HEK293 (cell line): ENCODE results near the gene CDH12.

Experiments used
- CTCF ChIA-PET: fragments of 350-600 bp; formaldehyde crosslinking; extraction: SDS; loops from one replicate; lab custom pipeline; 2021; ENCODE audit warnings: antibody characterized with exemption; lab: Yijun Ruan, JAX
- POLR2A ChIA-PET: fragments of 300-600 bp; formaldehyde crosslinking; extraction: SDS; loops from one replicate; lab custom pipeline; 2020; ENCODE audit warnings: antibody characterized with exemption, inconsistent platforms; lab: Yijun Ruan, JAX
- H3K27ac ChIP-seq: fragments of 200-500 bp; sonication (Bioruptor generic); 2 replicates; pipeline ENCODE4 v1.5.1; 2014; ENCODE audit warnings: low read depth, low read length, control low read depth, inconsistent platforms; ENCODE audit errors: extremely low read depth
- H3K36me3 ChIP-seq, 2 experiments: fragments of 200-500 bp in 1 of 2; sonication (Bioruptor generic) in 1 of 2; 1 replicate in 1 of 2; 2 replicates in 1 of 2; pipeline ENCODE4 v1.5.1; 2014 to 2017; ENCODE audit warnings: inconsistent platforms in 2 of 2, low read length in 2 of 2; ENCODE audit not compliant: control insufficient read depth in 2 of 2, insufficient read depth in 1 of 2
- H3K4me1 ChIP-seq: fragments of 200-500 bp; sonication (Bioruptor generic); 2 replicates; pipeline ENCODE4 v1.5.1; 2014; ENCODE audit warnings: mild to moderate bottlenecking, low read length, inconsistent platforms; ENCODE audit not compliant: control insufficient read depth, insufficient read depth
- H3K4me3 ChIP-seq: 2 replicates; pipeline ENCODE4 v1.5.1; 2011; ENCODE audit warnings: low read depth, mild to moderate bottlenecking, control low read depth, low read length, moderate library complexity
- H3K9me3 ChIP-seq: fragments of 200-500 bp; sonication (Bioruptor generic); 2 replicates; pipeline ENCODE4 v1.5.1; 2014; ENCODE audit warnings: low read depth, low read length, inconsistent platforms; ENCODE audit not compliant: control insufficient read depth, insufficient read depth
- IKZF3 ChIP-seq: fragments of 450-650 bp; IDR thresholded peaks from 2 replicates; pipeline ENCODE4 v1.5.0; 2018; ENCODE audit warnings: missing biosample characterization, mild to moderate bottlenecking, missing genetic modification characterization, moderate library complexity
- KLF1 ChIP-seq: fragments of 450-650 bp; formaldehyde crosslinking; IDR thresholded peaks from 2 replicates; pipeline ENCODE4 v1.5.1; 2016; ENCODE audit warnings: missing biosample characterization, missing genetic modification characterization
- PBX3 ChIP-seq: sonication (generic); formaldehyde crosslinking; IDR thresholded peaks from 2 replicates; pipeline ENCODE4 v1.8.1; 2022; ENCODE audit warnings: mild to moderate bottlenecking, moderate library complexity, missing genetic modification reagents
- ZBTB10 ChIP-seq: fragments of 450-650 bp; formaldehyde crosslinking; IDR thresholded peaks from 2 replicates; pipeline ENCODE4 v1.5.1; 2016; ENCODE audit warnings: missing biosample characterization, missing genetic modification characterization
- ZBTB48 ChIP-seq: fragments of 450-650 bp; formaldehyde crosslinking; IDR thresholded peaks from 2 replicates; pipeline ENCODE4 v1.5.1; 2016; ENCODE audit warnings: missing biosample characterization, missing genetic modification characterization
- ZFP41 ChIP-seq: fragments of 450-650 bp; formaldehyde crosslinking; IDR thresholded peaks from 2 replicates; pipeline ENCODE4 v1.5.1; 2016; ENCODE audit warnings: missing biosample characterization, missing genetic modification characterization, borderline replicate concordance
- ZNF140 ChIP-seq: fragments of 450-650 bp; formaldehyde crosslinking; IDR thresholded peaks from 2 replicates; pipeline ENCODE4 v1.5.1; 2016; ENCODE audit warnings: missing biosample characterization, missing genetic modification characterization
- ZNF155 ChIP-seq: fragments of 450-650 bp; formaldehyde crosslinking; IDR thresholded peaks from 2 replicates; pipeline ENCODE4 v1.5.1; 2016; ENCODE audit warnings: missing biosample characterization, missing genetic modification characterization
- ZNF174 ChIP-seq: fragments of 450-650 bp; formaldehyde crosslinking; IDR thresholded peaks from 2 replicates; pipeline ENCODE4 v1.5.0; 2017; ENCODE audit warnings: missing biosample characterization, mild to moderate bottlenecking, missing genetic modification characterization
- ZNF214 ChIP-seq: fragments of 450-650 bp; formaldehyde crosslinking; IDR thresholded peaks from 2 replicates; pipeline ENCODE4 v1.5.1; 2017; ENCODE audit warnings: missing biosample characterization, mild to moderate bottlenecking, missing genetic modification characterization, borderline replicate concordance
- ZNF26 ChIP-seq: fragments of 450-650 bp; formaldehyde crosslinking; IDR thresholded peaks from 2 replicates; pipeline ENCODE4 v1.5.1; 2016; ENCODE audit warnings: missing biosample characterization, missing genetic modification characterization
- ZNF292 ChIP-seq: fragments of 450-650 bp; formaldehyde crosslinking; IDR thresholded peaks from 2 replicates; pipeline ENCODE4 v1.5.1; 2016; ENCODE audit warnings: low read depth, missing biosample characterization, missing genetic modification characterization, borderline replicate concordance
- ZNF324 ChIP-seq: fragments of 450-650 bp; formaldehyde crosslinking; IDR thresholded peaks from 2 replicates; pipeline ENCODE4 v1.5.1; 2016; ENCODE audit warnings: missing biosample characterization, missing genetic modification characterization
- ZNF335 ChIP-seq: fragments of 450-650 bp; formaldehyde crosslinking; conservative IDR thresholded peaks from 2 replicates; pipeline ENCODE4 v1.5.1; 2016; ENCODE audit warnings: missing biosample characterization, missing genetic modification characterization
- ZNF394 ChIP-seq: fragments of 450-650 bp; formaldehyde crosslinking; IDR thresholded peaks from 2 replicates; pipeline ENCODE4 v1.5.1; 2016; ENCODE audit warnings: missing biosample characterization, missing genetic modification characterization, mild to moderate bottlenecking, moderate library complexity, borderline replicate concordance
- ZNF426 ChIP-seq: fragments of 450-650 bp; formaldehyde crosslinking; IDR thresholded peaks from 2 replicates; pipeline ENCODE4 v1.5.1; 2017; ENCODE audit warnings: missing biosample characterization, missing genetic modification characterization, mild to moderate bottlenecking, inconsistent platforms, moderate library complexity
- ZNF514 ChIP-seq: fragments of 450-650 bp; formaldehyde crosslinking; IDR thresholded peaks from 2 replicates; pipeline ENCODE4 v1.5.1; 2016; ENCODE audit warnings: missing biosample characterization, missing genetic modification characterization
- ZNF549 ChIP-seq: fragments of 450-650 bp; IDR thresholded peaks from 2 replicates; pipeline ENCODE4 v1.5.1; 2018; ENCODE audit warnings: missing biosample characterization, missing genetic modification characterization, mild to moderate bottlenecking, inconsistent platforms, moderate library complexity
- ZNF596 ChIP-seq: fragments of 450-650 bp; IDR thresholded peaks from 2 replicates; pipeline ENCODE4 v1.5.0; 2018; ENCODE audit warnings: missing biosample characterization, mild to moderate bottlenecking, missing genetic modification characterization, moderate library complexity
- ZNF792 ChIP-seq: fragments of 450-650 bp; formaldehyde crosslinking; IDR thresholded peaks from 2 replicates; pipeline ENCODE4 v1.5.1; 2016; ENCODE audit warnings: missing biosample characterization, missing genetic modification characterization
- ZXDB ChIP-seq: fragments of 450-650 bp; formaldehyde crosslinking; IDR thresholded peaks from 2 replicates; pipeline ENCODE4 v1.5.1; 2016; ENCODE audit warnings: missing biosample characterization, missing genetic modification characterization
- TF ChIP-seq, protein P1 (sequence below): fragments of 450-650 bp; formaldehyde crosslinking; IDR thresholded peaks from 2 replicates; pipeline ENCODE4 v1.5.1; 2016; ENCODE audit warnings: missing biosample characterization, missing genetic modification characterization
- TF ChIP-seq, protein P2 (sequence below): fragments of 450-650 bp; formaldehyde crosslinking; IDR thresholded peaks from 2 replicates; pipeline ENCODE4 v1.5.1; 2017; ENCODE audit warnings: missing biosample characterization, missing genetic modification characterization

CDH12 gene

GRCh38 chr5:22900801-22901310, 47.7 kb upstream of the CDH12 start (continued):
- TF ChIP-seq ZNF324 (tag by site-specific recombination) (no peak), ZNF335 (no peak), ZNF394 (tag by site-specific recombination) (no peak)

- TF ChIP-seq, protein P1, sequence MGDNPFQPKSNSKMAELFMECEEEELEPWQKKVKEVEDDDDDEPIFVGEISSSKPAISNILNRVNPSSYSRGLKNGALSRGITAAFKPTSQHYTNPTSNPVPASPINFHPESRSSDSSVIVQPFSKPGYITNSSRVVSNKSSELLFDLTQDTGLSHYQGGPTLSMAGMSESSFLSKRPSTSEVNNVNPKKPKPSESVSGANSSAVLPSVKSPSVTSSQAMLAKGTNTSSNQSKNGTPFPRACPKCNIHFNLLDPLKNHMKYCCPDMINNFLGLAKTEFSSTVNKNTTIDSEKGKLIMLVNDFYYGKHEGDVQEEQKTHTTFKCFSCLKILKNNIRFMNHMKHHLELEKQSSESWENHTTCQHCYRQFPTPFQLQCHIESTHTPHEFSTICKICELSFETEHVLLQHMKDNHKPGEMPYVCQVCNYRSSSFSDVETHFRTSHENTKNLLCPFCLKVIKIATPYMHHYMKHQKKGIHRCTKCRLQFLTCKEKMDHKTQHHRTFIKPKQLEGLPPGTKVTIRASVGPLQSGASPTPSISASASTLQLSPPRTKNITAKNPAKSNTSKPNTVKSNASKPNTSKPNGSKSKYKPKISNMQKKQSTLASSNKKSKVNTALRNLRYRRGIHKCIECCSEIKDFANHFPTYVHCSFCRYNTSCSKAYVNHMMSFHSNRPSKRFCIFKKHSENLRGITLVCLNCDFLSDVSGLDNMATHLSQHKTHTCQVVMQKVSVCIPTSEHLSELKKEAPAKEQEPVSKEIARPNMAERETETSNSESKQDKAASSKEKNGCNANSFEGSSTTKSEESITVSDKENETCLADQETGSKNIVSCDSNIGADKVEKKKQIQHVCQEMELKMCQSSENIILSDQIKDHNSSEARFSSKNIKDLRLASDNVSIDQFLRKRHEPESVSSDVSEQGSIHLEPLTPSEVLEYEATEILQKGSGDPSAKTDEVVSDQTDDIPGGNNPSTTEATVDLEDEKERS (tag by site-specific recombination): no peak
- TF ChIP-seq ZNF214 (tag by site-specific recombination) (no peak), ZNF155 (tag by site-specific recombination) (no peak), PBX3 (CRISPR knock-in tag) (no peak), ZBTB48 (tag by site-specific recombination) (no peak), ZBTB10 (no peak), KLF1 (tag by site-specific recombination) (no peak), ZNF792 (tag by site-specific recombination) (no peak), ZNF514 (no peak), ZNF596 (tag by site-specific recombination) (no peak), ZNF140 (tag by site-specific recombination) (no peak), ZNF549 (tag by site-specific recombination) (no peak), ZNF174 (tag by site-specific recombination) (no peak), IKZF3 (no peak), ZNF26 (tag by site-specific recombination) (no peak), ZXDB (tag by site-specific recombination) (no peak), ZNF292 (tag by site-specific recombination) (no peak), ZNF426 (no peak), ZFP41 (no peak)
- TF ChIP-seq, protein P2, sequence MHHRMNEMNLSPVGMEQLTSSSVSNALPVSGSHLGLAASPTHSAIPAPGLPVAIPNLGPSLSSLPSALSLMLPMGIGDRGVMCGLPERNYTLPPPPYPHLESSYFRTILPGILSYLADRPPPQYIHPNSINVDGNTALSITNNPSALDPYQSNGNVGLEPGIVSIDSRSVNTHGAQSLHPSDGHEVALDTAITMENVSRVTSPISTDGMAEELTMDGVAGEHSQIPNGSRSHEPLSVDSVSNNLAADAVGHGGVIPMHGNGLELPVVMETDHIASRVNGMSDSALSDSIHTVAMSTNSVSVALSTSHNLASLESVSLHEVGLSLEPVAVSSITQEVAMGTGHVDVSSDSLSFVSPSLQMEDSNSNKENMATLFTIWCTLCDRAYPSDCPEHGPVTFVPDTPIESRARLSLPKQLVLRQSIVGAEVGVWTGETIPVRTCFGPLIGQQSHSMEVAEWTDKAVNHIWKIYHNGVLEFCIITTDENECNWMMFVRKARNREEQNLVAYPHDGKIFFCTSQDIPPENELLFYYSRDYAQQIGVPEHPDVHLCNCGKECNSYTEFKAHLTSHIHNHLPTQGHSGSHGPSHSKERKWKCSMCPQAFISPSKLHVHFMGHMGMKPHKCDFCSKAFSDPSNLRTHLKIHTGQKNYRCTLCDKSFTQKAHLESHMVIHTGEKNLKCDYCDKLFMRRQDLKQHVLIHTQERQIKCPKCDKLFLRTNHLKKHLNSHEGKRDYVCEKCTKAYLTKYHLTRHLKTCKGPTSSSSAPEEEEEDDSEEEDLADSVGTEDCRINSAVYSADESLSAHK (tag by site-specific recombination): no peak
- TF ChIP-seq, all 188 proteins: peak for 0
- no peak overlapping the region for H3K27ac ChIP-seq
- ChIA-PET POLR2A (no interaction called here), CTCF (no interaction called here)
- no peaks in the 10 kb centered on the region for H3K9me3 ChIP-seq
- H3K36me3 ChIP-seq: no peaks in the 10 kb centered on the region
- no peaks in the 10 kb centered on the region for H3K4me1 ChIP-seq
- H3K4me3 ChIP-seq: no peak overlapping the region
These were observed 46.2 kb upstream of the CDH12 start for GRCh38 chr5:22899341-22899740.
